ENCODE data around the gene FBXO36. TPM values are rescaled to one million over a fixed set of nuclear protein-coding genes. Genes with fewer than 3 reads are reported as not detected.
A peak's percentile ranks its signal among the peaks of the same experiment; 100 is the strongest.

FBXO36 gene
- total RNA-seq, 1 experiment from 2014 or later: 3.0 TPM

- DNase-seq: peak; percentile 67
- H3K4me2 ChIP-seq (ENCODE audit: insufficient read depth, insufficient read length, low read length): no peak overlapping the region
- no peaks in the 10 kb centered on the region for H3K79me1 ChIP-seq (ENCODE audit: insufficient read depth, low read depth, low read length, poor library complexity, severe bottlenecking)
- no peaks in the 10 kb centered on the region for H3K4me1 Mint-ChIP-seq
- no peak overlapping the region for H3K9ac ChIP-seq (ENCODE audit: extremely low read depth, insufficient read length, low read length)
- no peak overlapping the region for H4K5ac ChIP-seq (ENCODE audit: insufficient read length, low read depth, low read length)
- no peak overlapping the region for H3K27ac ChIP-seq (ENCODE audit: insufficient read length, low read depth, low read length)
- H3K27me3 Mint-ChIP-seq (ENCODE audit: low read depth): no peaks in the 10 kb centered on the region; the same call in 1 of the 2 replicates
- no peaks in the 10 kb centered on the region for H3K9me3 ChIP-seq (ENCODE audit: control insufficient read depth, low read depth, low read length)
- no peak overlapping the region for H4K91ac ChIP-seq (ENCODE audit: insufficient read length, low read depth, low read length)
- no peak overlapping the region for H3K14ac ChIP-seq (ENCODE audit: insufficient read depth, low read length)
- no peak overlapping the region for H2AK5ac ChIP-seq (ENCODE audit: insufficient read length, low read length)
- no peak overlapping the region for H3K18ac ChIP-seq (ENCODE audit: insufficient read length, low read depth, low read length)
- H3K79me2 ChIP-seq (ENCODE audit: insufficient read depth, low read length): no peaks in the 10 kb centered on the region; the same call in 1 of the 2 replicates
- H2BK20ac ChIP-seq (ENCODE audit: low read depth, low read length, poor library complexity, severe bottlenecking): no peak overlapping the region
- no peak overlapping the region for H4K8ac ChIP-seq (replicated peaks; ENCODE audit: insufficient read length, low read depth, low read length)
- H2BK5ac ChIP-seq (ENCODE audit: insufficient read length, low read length): no peak overlapping the region
- H2BK12ac ChIP-seq (ENCODE audit: insufficient read length, low read depth, low read length): no peak overlapping the region
- no peak overlapping the region for H3K4ac ChIP-seq (ENCODE audit: low read depth, low read length)
- no peak overlapping the region for H2BK15ac ChIP-seq (ENCODE audit: low read depth, low read length)
- no CpG with 5 or more reads among the region's 12 CpGs for WGBS (ENCODE audit: extremely low coverage, insufficient read length, low lambda C conversion rate)
- H3K23ac ChIP-seq (ENCODE audit: insufficient read length, low read depth, low read length): no peak overlapping the region
- H3K27me3 ChIP-seq (ENCODE audit: insufficient read depth, low read length): no peaks in the 10 kb centered on the region
- H3K27ac Mint-ChIP-seq: no peak overlapping the region
- H3K36me3 Mint-ChIP-seq (ENCODE audit: insufficient read depth in 1 of 3, low read depth in 3 of 3): peaks cover 0 to 9% (median 4%) of the 10 kb centered on the region in 3 experiments; a peak in 5 of 7 replicates
- H3T11ph ChIP-seq (ENCODE audit: low read length): no peak overlapping the region
- no peak overlapping the region for H2BK120ac ChIP-seq (ENCODE audit: low read depth, low read length, poor library complexity, severe bottlenecking)
- no peaks in the 10 kb centered on the region for H3K9me3 Mint-ChIP-seq
- H2AFZ ChIP-seq (ENCODE audit: low read length): no peak overlapping the region
- no peaks in the 10 kb centered on the region for H4K20me1 ChIP-seq (ENCODE audit: control insufficient read depth, insufficient read depth, insufficient read length)
- H3K4me1 ChIP-seq (ENCODE audit: insufficient read depth, low read length): no peaks in the 10 kb centered on the region
- peak; percentile 93 for TF ChIP-seq CTCF (conservative IDR thresholded peaks at IDR 0.05)
- H3K4me3 Mint-ChIP-seq: no peak overlapping the region
- H3K23me2 ChIP-seq (ENCODE audit: insufficient read length, low read depth, low read length, poor library complexity, severe bottlenecking): no peaks in the 10 kb centered on the region
- H3K56ac ChIP-seq (ENCODE audit: insufficient read length, low read depth, low read length): no peak overlapping the region
Measured at GRCh38 chr2:230007931-230008707, 85.8 kb downstream of the FBXO36 start.

Data from H9 (cell line).